Neural progenitor cell (in vitro differentiated cells): ENCODE data around the gene OXSR1.

ENCODE experiments used
- EZH2 ChIP-seq: fragments of 200-600 bp; sonication (generic); IDR thresholded peaks from 2 replicates; pipeline ENCODE4 v1.6.1; 2017; ENCODE audit warnings: antibody characterized with exemption, mild to moderate bottlenecking, moderate library complexity
- TF ChIP-seq, protein P1 (sequence below): fragments of 200-600 bp; sonication (generic); IDR thresholded peaks from 2 replicates; pipeline ENCODE4 v1.5.1; 2017; ENCODE audit warnings: antibody characterized with exemption, mild to moderate bottlenecking

DNA sequence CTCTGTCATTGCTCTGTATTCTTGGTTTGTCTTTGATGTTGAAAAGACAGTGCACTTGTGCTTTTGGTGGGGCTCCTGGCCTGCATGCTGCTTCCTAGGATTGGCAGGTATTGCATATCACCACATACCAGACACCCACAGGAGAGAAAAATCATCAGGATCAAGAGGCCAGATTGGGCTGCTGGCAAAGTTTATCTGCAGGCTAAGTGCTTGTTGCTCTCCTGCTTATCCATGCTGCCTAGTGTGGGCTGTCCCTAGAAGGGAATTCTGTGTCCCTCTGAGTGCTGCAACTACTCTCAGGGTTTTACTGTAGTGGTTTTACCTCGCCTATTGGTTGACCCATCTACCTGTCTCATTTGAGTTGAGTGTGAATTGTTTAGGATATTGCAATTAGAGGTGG, 99.4 kb downstream of the OXSR1 start:
- TF ChIP-seq, protein P1, sequence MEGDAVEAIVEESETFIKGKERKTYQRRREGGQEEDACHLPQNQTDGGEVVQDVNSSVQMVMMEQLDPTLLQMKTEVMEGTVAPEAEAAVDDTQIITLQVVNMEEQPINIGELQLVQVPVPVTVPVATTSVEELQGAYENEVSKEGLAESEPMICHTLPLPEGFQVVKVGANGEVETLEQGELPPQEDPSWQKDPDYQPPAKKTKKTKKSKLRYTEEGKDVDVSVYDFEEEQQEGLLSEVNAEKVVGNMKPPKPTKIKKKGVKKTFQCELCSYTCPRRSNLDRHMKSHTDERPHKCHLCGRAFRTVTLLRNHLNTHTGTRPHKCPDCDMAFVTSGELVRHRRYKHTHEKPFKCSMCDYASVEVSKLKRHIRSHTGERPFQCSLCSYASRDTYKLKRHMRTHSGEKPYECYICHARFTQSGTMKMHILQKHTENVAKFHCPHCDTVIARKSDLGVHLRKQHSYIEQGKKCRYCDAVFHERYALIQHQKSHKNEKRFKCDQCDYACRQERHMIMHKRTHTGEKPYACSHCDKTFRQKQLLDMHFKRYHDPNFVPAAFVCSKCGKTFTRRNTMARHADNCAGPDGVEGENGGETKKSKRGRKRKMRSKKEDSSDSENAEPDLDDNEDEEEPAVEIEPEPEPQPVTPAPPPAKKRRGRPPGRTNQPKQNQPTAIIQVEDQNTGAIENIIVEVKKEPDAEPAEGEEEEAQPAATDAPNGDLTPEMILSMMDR: no peak
- no peak for TF ChIP-seq EZH2
